Dermis blood vessel endothelial cell (primary cell): ENCODE results near the gene FBXO10. TPM values are rescaled to one million over a fixed set of nuclear protein-coding genes. Genes with fewer than 3 reads are reported as not detected.
"Not testable (repeated sequence)": the region's sequence is repeated elsewhere in the genome, so short reads cannot be mapped to it uniquely, and the experiment has no call there.

Experiments
- DNase-seq: peaks from one replicate; pipeline ENCODE4 v3.0.0; 2010
- total RNA-seq: library from RNA; depleted of rRNA; stranded (reverse); fragments of >200 nt; gene quantifications from 2 replicates; pipeline ENCODE4 v1.2.3, GENCODE V29; 2014

FBXO10 gene
- total RNA-seq, 1 donor from 2014 or later = 17.0 TPM

DNA sequence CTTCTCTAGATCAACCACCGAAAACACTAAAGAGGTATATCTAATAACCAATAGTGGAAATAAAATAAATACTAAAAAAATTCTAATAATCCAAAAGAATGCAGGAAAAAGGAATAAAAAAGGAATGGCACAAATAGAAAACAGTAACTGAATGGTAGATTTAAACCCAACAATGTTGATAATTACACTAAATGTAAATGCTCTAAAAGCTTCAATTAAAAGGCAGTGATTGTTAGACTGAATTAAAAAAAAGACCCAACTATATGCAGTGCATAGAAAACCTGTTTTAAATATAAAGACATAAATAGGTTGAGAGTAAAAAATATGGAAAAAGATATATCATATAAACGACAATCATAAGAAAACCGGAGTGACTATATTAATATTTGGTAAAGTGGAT lies 101.7 kb downstream of the FBXO10 start:
- DNase-seq = no peak

DNA sequence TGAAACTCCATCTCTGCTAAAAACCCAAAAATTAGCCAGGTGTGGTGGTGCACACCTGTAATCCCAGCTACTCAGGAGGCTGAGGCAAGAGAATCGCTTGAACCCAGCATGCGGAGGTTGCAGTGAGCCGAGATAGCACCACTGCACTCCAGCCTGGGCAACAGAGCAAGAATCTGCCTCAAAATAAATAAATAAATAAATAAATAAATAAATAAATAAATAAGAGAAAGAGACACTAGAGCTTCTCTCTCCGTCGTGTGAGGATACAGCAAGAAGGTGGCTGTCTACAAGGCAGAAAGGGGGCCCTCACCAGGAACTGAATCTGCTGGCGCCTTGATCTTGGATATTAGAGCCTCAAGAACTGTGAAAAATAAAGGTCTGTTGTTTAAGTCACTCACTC lies 102.2 kb downstream of the FBXO10 start:
- DNase-seq = not testable (repeated sequence)

DNA sequence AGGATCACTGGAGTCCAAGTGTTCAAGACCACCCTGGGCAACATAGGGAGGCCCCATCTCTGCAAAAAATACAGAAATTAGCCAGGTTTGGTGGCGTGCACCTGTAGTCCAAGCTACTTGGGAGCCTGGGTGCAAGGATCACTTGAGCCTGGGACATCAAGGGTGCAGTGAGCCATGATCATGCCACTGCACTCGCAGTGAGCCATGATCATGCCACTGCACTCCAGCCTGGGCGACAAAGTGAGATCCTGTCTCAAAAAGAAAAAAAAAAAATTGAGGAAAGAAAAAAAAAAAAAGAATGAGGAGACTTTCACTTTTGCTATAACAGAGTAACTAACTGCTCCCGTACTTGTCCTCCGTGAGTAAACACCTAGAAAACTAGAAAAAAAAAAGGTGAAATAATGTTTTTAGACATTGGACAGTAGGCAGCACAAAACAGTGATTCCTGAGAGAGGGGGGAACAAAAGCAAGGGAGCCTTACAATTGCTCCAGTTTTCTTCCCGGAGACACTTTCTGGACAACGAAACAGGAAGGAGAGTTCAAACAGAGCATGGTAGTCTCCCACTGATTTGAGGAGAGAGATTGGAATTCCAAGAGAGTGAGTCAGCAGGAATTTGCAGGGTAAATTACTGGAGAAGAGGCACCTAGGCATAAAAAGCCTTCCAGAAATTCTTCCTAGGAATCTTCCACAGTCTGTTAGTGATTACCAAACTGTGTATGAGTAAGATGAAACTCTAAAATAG lies 104.1 kb downstream of the FBXO10 start:
- DNase-seq = peak; percentile 94

DNA sequence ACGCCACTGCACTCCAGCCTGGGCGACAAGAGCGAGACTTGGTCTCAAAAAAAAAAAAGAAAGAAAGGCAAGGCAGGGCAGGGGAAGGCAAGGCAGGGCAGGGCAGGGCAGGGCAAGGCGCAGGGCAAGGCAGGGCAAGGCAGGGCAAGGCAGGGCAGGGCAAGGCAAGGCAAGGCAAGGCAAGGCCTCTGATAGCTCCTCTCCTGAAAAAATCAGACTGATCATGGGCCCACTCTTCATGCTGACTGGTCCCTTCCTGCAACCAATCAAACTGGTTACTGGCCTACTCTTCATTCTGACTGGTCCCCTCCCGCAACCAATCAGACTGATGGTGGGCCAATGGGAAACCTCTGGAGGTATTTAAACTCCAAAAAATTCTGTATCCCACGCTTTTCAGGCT lies 107.6 kb downstream of the FBXO10 start:
- no peak for DNase-seq

DNA sequence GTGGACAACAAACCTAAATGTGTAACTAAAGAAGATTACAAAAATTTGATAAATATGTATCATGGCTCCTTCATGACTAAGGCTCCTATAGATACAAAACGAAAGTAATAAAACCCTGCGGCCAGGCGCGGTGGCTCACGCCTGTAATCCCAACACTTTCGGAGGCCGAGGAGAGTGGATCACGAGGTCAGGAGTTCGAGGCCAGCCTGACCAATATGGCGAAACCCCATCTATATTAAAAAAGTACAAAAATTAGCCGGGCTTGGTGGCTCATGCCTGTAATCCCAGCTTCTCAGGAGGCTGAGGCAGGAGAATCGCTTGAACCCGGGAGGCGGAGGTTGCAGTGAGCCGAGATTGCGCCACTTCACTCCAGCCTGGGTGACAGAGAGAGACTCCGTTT lies 108.7 kb downstream of the FBXO10 start:
- not testable (repeated sequence) for DNase-seq

DNA sequence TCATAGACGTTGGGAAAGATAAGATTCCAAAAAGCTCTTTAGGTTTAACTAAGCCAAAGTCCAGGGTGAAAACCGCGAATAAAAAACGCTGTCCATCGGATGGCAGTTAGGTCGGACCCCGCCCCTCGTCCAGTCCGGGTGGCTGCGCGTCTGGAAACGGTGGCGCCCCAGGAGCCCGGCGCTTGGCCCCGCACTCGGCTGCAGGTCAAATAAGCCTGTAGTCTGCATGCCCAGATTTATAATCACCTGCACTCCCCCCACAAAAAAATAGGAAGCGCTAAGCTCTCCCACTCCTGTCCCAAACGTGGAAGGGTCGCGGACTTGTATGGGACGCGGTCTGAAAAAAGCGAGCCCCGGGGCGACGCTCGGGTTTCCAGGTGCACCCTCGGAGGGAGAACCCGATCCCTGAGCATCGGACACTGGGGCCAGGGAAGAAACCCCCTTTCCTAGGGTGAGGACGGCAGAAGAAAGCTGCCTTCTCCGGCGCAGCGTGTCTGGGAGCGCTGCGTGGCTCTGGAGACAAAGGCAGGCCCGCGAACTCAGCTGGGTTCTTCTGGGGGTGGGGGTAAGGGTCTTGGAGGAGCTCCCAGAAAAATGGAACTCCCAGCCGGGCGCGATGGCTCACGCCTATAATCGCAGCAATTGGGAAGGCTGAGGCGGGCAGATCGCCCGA lies 110.0 kb downstream of the FBXO10 start:
- DNase-seq = peak; percentile 80

DNA sequence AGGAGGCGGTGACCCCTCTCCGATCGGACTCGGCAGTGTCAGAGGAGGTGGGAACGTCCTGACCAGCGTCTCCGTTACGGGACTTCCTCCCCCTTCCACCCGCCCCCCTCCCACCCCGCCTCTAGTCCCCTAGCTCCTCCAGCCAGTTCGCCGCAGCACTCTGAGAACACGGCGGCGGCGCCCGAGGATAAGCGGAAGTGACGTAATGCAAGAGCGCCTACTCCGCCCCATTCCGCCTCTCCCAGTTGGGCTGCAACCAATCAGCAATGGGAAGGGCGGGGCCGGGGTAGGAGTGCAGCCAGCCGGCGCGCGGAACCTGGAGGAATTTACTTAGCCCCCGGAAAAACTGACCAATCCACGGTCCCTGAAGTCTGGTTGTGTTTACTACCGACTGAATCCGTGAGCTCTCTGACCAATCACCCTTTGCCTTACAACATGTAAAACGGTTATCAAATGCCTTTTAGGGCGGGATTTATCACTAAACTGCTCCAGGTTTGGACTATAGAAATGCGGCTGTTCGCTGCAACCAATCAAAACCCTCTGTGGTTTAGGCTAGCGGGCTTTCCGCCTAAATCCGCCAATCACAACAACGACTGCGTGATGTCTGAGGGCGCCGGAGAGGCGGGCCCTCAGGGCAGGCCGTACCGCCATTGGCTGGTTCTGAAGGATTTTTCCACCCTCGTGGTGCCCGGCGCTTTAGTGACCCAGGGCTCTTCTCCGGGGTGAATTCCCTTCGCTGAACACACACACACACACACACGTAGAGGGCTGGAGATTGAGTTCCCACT lies 110.7 kb downstream of the FBXO10 start, which contains the start of gene ZBTB5:
Gene ZBTB5, minus strand, starts transcription at position 202 of the 788 bp plus-strand sequence. CDS start 22,899 bp downstream, outside the sequence.
- peak; percentile 99 for DNase-seq

DNA sequence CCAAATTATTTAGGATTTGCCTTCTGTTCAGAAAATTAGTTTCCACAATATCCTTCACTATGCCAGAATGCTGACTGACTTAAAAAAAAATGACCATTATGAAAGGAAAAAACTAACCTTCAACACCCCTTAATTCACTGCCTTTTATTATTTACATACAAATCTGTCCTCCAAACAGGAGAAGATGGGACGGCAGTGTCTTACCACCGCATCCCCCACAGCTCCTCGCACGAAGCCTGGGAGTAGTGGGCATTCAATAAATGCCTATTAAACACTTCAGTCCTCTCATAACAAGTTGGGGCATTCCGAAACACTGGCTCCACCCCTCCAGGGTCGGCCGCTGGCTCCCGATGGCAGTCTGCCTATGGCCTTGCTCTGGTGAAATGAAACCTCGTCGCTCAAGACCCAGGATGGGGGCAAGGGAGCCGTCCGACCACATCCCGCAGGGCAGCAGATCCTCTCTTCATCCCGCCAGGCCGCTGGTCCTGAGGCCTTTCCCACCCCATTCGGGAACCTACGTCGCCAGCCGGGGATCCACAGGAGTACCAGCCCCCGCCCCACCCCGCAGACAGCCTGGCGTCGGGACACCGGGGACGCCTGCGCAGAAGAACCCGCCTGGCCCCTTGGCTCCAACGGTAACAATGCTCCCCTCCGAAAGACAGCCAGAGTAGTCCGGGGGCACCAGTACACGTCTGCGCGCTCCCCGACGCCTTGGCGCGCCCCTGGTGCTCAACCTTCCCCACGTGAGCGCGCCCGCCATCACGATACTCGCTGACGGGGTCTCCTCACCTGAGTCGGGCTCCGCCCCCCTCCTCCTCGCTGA lies 111.5 kb downstream of the FBXO10 start:
- peak; percentile 76 for DNase-seq

DNA sequence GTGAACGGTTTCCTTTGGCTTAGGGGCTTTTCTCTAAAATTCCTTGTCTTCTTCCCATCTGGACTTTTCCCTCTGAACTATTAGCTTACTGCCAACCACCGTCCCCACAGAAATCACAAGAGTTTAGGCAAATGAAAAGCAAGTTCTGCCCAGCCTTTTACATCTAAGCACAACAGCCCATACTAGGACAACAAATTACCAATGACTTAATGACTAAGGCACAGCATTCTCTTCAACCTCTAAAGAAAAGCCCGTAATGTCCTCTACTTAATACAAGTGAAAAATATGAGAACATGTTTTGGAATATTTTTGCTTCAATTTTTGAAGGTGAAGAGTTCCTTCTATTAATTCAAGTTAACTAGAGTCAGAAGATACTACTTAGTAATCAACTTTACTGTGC lies 112.2 kb downstream of the FBXO10 start:
- DNase-seq = peak; percentile 20

Other genes starting within 250 kb of the FBXO10 start
- 113 and 174 TPM in 2 replicates for gene GRHPR, start 153.7 kb downstream of the FBXO10 start, total RNA-seq
- gene ZBTB5, start 110.9 kb downstream of the FBXO10 start, total RNA-seq = 13.1 and 14.4 TPM in 2 replicates
- 11.9 and 16.4 TPM in 2 replicates for gene POLR1E, start 90.4 kb downstream of the FBXO10 start, total RNA-seq
- gene TOMM5, start 16.2 kb upstream of the FBXO10 start, total RNA-seq = 84.9 and 156 TPM in 2 replicates
- gene FRMPD1, start 74.6 kb upstream of the FBXO10 start, total RNA-seq = not detected in 2 replicates
- 2.0 and 2.8 TPM in 2 replicates for gene TRMT10B, start 177.4 kb upstream of the FBXO10 start, total RNA-seq
- gene EXOSC3, start 208.7 kb upstream of the FBXO10 start, total RNA-seq = 28.7 and 29.4 TPM in 2 replicates
- gene DCAF10, start 224.4 kb upstream of the FBXO10 start, total RNA-seq = 22.8 and 51.7 TPM in 2 replicates